ENCODE data around the gene NELFE.
A peak's percentile ranks its signal among the peaks of the same experiment; 100 is the strongest.

DNA sequence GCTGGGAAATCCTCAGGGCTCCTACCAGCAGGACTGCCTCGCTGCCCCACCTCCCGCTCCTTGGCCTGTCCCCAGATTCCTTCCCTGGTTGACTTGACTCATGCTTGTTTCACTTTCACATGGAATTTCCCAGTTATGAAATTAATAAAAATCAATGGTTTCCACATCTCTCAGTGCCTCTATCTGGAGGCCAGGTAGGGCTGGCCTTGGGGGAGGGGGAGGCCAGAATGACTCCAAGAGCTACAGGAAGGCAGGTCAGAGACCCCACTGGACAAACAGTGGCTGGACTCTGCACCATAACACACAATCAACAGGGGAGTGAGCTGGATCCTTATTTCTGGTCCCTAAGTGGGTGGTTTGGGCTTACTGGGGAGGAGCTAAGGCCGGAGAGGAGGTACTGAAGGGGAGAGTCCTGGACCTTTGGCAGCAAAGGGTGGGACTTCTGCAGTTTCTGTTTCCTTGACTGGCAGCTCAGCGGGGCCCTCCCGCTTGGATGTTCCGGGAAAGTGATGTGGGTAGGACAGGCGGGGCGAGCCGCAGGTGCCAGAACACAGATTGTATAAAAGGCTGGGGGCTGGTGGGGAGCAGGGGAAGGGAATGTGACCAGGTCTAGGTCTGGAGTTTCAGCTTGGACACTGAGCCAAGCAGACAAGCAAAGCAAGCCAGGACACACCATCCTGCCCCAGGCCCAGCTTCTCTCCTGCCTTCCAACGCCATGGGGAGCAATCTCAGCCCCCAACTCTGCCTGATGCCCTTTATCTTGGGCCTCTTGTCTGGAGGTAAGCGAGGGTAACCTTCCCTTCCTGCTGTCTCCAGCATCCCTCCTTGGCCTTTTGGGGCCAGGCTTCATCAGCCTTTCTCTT lies 13.0 kb downstream of the NELFE start, which contains the start of gene CFB:
- no peak for TF ChIP-seq POLR2A (IDR thresholded peaks at IDR 0.05; ENCODE audit: low read depth)
- no peak for TF ChIP-seq CTCF (IDR thresholded peaks at IDR 0.05)
- TF ChIP-seq POLR2AphosphoS5 (IDR thresholded peaks at IDR 0.05) = peak; percentile 28 to 52
- no peak for TF ChIP-seq EP300 (IDR thresholded peaks at IDR 0.05)

Measured in esophagus muscularis mucosa (tissue), 4 donors.